Endothelial cell of umbilical vein (primary cell): ENCODE results near the gene TOM1L2. TPM values are rescaled to one million over a fixed set of nuclear protein-coding genes. Genes with fewer than 3 reads are reported as not detected.

Experiments used
- BruUV-seq: library from RNA; stranded (reverse); fragments of 400-500 nt; replicated peaks from 2 replicates; lab custom pipeline; 2021; lab: Mats Ljungman, UMichigan
- CTCF ChIA-PET: fragments of 300-600, 350-600 bp; sonication (Branson Sonifier 250); formaldehyde crosslinking; loops from one replicate; lab custom pipeline; 2021; ENCODE audit warnings: antibody characterized with exemption, inconsistent platforms; lab: Charles Lee
- POLR2A ChIA-PET: fragments of 300-600, 350-600 bp; sonication (Branson Sonifier 250); formaldehyde crosslinking; loops from one replicate; lab custom pipeline; 2021; ENCODE audit warnings: antibody characterized with exemption, inconsistent platforms; lab: Charles Lee
- DNase-seq: peaks from one replicate; pipeline ENCODE4 v3.0.0-alpha.2; 2011; ENCODE audit warnings: low read depth, low spot score
- FAIRE-seq: peaks from 2 replicates; lab custom pipeline; 2011; peaks lifted over from hg19 to GRCh38; lab: Jason Lieb, UNC
- H2AFZ ChIP-seq: 2 replicates; pipeline ENCODE4 v1.6.0; 2012; ENCODE audit warnings: low read depth, low read length, control low read depth, inconsistent platforms
- H3K27ac ChIP-seq: 2 replicates; pipeline ENCODE4 v1.5.1; 2011; ENCODE audit warnings: low read depth, mild to moderate bottlenecking, control low read depth, low read length, moderate library complexity; ENCODE audit not compliant: insufficient read depth
- H3K27me3 ChIP-seq, 2 experiments: 2 replicates each; pipeline versions ENCODE4 v1.6.0 to v1.6.1; 2011; ENCODE audit warnings: low read length in 2 of 2, mixed read lengths in 1 of 2; ENCODE audit not compliant: control insufficient read depth in 2 of 2, insufficient read depth in 2 of 2
- H3K36me3 ChIP-seq, 2 experiments: 2 replicates in 1 of 2; 3 replicates in 1 of 2; pipeline ENCODE4 v1.5.1; 2011; ENCODE audit warnings: low read length in 2 of 2, mild to moderate bottlenecking in 1 of 2, moderate library complexity in 1 of 2; ENCODE audit not compliant: control insufficient read depth in 2 of 2, insufficient read depth in 2 of 2; ENCODE audit errors: extremely low read depth in 1 of 2
- H3K4me1 ChIP-seq: 3 replicates; pipeline ENCODE4 v1.5.1; 2011; ENCODE audit warnings: mild to moderate bottlenecking, low read length; ENCODE audit not compliant: control insufficient read depth, insufficient read depth; ENCODE audit errors: extremely low read depth
- H3K4me2 ChIP-seq: 2 replicates; pipeline ENCODE4 v1.6.1; 2011; ENCODE audit warnings: low read length, control low read depth, mixed read lengths; ENCODE audit not compliant: insufficient read depth
- H3K4me3 ChIP-seq, 3 experiments: fragments of 200-600 bp in 1 of 3; sonication (generic), shearing (Covaris generic) in 1 of 3; replicated peaks in 1 of 3; 2 replicates each; pipeline ENCODE4 v1.5.1; 2011 to 2016; ENCODE audit warnings: control low read depth in 3 of 3, low read length in 3 of 3, mild to moderate bottlenecking in 2 of 3, inconsistent platforms in 1 of 3, low read depth in 1 of 3, moderate library complexity in 1 of 3; ENCODE audit not compliant: insufficient read depth in 1 of 3
- H3K79me2 ChIP-seq: 2 replicates; pipeline ENCODE4 v1.6.0; 2012; ENCODE audit warnings: low read length, inconsistent platforms; ENCODE audit not compliant: control insufficient read depth, insufficient read depth
- H3K9ac ChIP-seq: replicated peaks from 2 replicates; pipeline ENCODE3; 2011; ENCODE audit warnings: low read length, control low read depth; ENCODE audit not compliant: insufficient read depth; ENCODE audit errors: extremely low read depth
- H3K9me1 ChIP-seq: replicated peaks from 3 replicates; pipeline ENCODE4 v1.6.0; 2011; ENCODE audit warnings: mild to moderate bottlenecking, low read length; ENCODE audit not compliant: control insufficient read depth, insufficient read depth; ENCODE audit errors: extremely low read depth
- H3K9me3 ChIP-seq: replicated peaks from 2 replicates; pipeline ENCODE4 v1.5.1; 2012; ENCODE audit warnings: low read length, inconsistent platforms; ENCODE audit not compliant: control insufficient read depth, insufficient read depth
- H4K20me1 ChIP-seq: replicated peaks from 2 replicates; pipeline ENCODE3; 2011; ENCODE audit warnings: mild to moderate bottlenecking, low read length; ENCODE audit not compliant: control insufficient read depth, insufficient read depth; ENCODE audit errors: extremely low read depth
- EZH2 ChIP-seq: IDR thresholded peaks from 2 replicates; pipeline ENCODE4 v1.6.1; 2012; ENCODE audit warnings: borderline replicate concordance, low read depth, mild to moderate bottlenecking, moderate library complexity, low read length, inconsistent platforms; ENCODE audit not compliant: severe bottlenecking
- FOS ChIP-seq: IDR thresholded peaks from 2 replicates; pipeline ENCODE4 v1.6.1; 2011; ENCODE audit warnings: mild to moderate bottlenecking, low read length, moderate library complexity, borderline replicate concordance; ENCODE audit not compliant: insufficient read depth
- GATA2 ChIP-seq: IDR thresholded peaks from 2 replicates; pipeline ENCODE4 v1.7.0; 2011; ENCODE audit warnings: low read depth, mild to moderate bottlenecking, moderate library complexity, mixed read lengths, low read length; ENCODE audit not compliant: insufficient read length, insufficient read depth
- JUN ChIP-seq: IDR thresholded peaks from 2 replicates; pipeline ENCODE4 v1.6.1; 2011; ENCODE audit warnings: borderline replicate concordance, low read depth; ENCODE audit not compliant: insufficient read length, insufficient read depth
- MYC ChIP-seq: IDR thresholded peaks from one replicate; pipeline ENCODE4 v1.6.1; 2011; ENCODE audit warnings: mild to moderate bottlenecking, low read depth, low read length
- POLR2A ChIP-seq: IDR thresholded peaks from 2 replicates; pipeline ENCODE4 v1.6.1; 2012; ENCODE audit warnings: low read depth, mild to moderate bottlenecking, control low read depth, low read length
- POLR2AphosphoS5 ChIP-seq: IDR thresholded peaks from 2 replicates; pipeline ENCODE4 v1.6.1; 2012; ENCODE audit warnings: low read depth, mild to moderate bottlenecking, control low read depth, low read length, moderate library complexity; ENCODE audit not compliant: insufficient read depth
- dilution Hi-C: fragments of 300-500 bp; cut with MboI; formaldehyde crosslinking; loops from one replicate; pipeline ENCODE4 v1.15.0; 2019; ENCODE audit warnings: low sequenced_read_pairs; ENCODE audit not compliant: extremely low pct_ligation_motif_present
- intact Hi-C: fragments of 100-400 bp; cut with micrococcal nuclease; formaldehyde crosslinking; loops from one replicate; pipeline ENCODE4 v1.10.0; 2022
- polyA plus RNA-seq, 4 experiments: library from polyadenylated mRNA; depleted of rRNA in 3 of 4; stranded (reverse) in 3 of 4; unstranded in 1 of 4; fragments of >200 nt; gene quantifications; 2 replicates each; pipeline versions ENCODE4 v1.2.1 to v1.2.3, GENCODE V29; 2011 to 2012; ENCODE audit warnings: missing spikeins in 1 of 4
- total RNA-seq: library from RNA; stranded (reverse); gene quantifications from 2 replicates; pipeline ENCODE4 v1.2.3, GENCODE V29; 2021
- TF ChIP-seq, protein P1 (sequence below), 2 donors: IDR thresholded peaks; 1 replicate in 1 of 2; 2 replicates in 1 of 2; pipeline ENCODE4 v1.5.1; 2011; ENCODE audit warnings: low read length in 2 of 2, mild to moderate bottlenecking in 2 of 2, moderate library complexity in 2 of 2, control low read depth in 1 of 2, inconsistent platforms in 1 of 2, low read depth in 1 of 2; ENCODE audit not compliant: insufficient read depth in 1 of 2; ENCODE audit errors: extremely low read depth in 1 of 2
- TF ChIP-seq, protein P2 (sequence below): IDR thresholded peaks from 2 replicates; pipeline ENCODE4 v1.6.1; 2011; ENCODE audit not compliant: insufficient read depth, insufficient read length

TOM1L2 gene
- total and polyA plus RNA-seq, 2 donors (not counting 3 experiments of a cell fraction or from before 2014, with no cell fraction given): 31.7 to 37.6 TPM

DNA sequence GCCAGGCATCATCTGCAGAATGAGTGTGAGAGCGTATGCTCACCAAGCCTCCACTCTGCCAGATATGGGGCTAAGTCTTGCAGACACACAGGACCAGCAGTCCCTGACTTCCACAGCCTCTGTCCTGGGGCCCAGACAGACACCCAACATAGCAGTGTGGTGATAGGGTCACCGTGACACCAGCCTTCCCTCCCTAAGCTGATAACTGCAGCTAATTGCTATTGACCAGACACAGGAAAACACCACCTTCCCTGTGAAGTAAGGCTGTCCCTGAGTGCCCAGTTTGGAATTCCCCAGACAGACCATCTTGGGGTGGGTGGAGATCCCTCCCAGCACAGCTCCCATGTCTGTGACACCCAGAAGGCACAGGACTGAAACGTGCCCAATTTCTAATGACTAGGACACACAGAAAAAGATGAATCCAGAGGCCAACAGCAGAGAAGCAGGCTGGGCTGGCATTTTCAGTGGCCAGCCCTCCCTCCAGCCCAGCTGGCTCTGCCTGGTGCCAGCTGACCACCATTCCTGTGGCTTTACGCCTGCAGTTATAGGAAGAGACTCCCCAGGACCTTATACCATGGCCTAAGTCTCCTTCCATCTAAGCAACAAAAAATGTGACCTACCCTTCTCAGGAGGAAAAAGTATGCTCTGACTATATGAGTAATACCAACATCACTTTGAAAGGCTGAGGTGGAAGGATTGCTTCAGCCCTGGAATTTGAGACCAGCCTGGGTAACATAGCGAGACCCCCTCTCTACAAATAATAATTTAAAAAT, 36.5 kb upstream of the TOM1L2 start:
- H3K27ac ChIP-seq: no peak overlapping the region
- H3K9me1 ChIP-seq: no peaks in the 10 kb centered on the region
- no peaks in the 10 kb centered on the region for H3K4me1 ChIP-seq
- H3K36me3 ChIP-seq: no peaks in the 10 kb centered on the region
- no peak for DNase-seq
- BruUV-seq: no TSS peak
- no peak for FAIRE-seq
- H4K20me1 ChIP-seq: no peaks in the 10 kb centered on the region
- H3K4me3 ChIP-seq: no peak overlapping the region
- no peaks in the 10 kb centered on the region for H3K27me3 ChIP-seq
- no peaks in the 10 kb centered on the region for H3K79me2 ChIP-seq
- dilution Hi-C loops (no loop called here), intact Hi-C loops (no loop called here)
- ChIA-PET CTCF (interaction anchor here (0.7 to 1.6 kb wide), 2 partner anchors 23 to 25 kb away, joined by 3 read pairs; no protein-coding TSS in a partner anchor), POLR2A (no interaction called here)
- H3K9me3 ChIP-seq: no peaks in the 10 kb centered on the region
- H2AFZ ChIP-seq: no peak overlapping the region
- TF ChIP-seq JUN (no peak), POLR2A (no peak), FOS (no peak), EZH2 (no peak), POLR2AphosphoS5 (no peak), MYC (no peak), GATA2 (no peak)
- TF ChIP-seq, protein P1, sequence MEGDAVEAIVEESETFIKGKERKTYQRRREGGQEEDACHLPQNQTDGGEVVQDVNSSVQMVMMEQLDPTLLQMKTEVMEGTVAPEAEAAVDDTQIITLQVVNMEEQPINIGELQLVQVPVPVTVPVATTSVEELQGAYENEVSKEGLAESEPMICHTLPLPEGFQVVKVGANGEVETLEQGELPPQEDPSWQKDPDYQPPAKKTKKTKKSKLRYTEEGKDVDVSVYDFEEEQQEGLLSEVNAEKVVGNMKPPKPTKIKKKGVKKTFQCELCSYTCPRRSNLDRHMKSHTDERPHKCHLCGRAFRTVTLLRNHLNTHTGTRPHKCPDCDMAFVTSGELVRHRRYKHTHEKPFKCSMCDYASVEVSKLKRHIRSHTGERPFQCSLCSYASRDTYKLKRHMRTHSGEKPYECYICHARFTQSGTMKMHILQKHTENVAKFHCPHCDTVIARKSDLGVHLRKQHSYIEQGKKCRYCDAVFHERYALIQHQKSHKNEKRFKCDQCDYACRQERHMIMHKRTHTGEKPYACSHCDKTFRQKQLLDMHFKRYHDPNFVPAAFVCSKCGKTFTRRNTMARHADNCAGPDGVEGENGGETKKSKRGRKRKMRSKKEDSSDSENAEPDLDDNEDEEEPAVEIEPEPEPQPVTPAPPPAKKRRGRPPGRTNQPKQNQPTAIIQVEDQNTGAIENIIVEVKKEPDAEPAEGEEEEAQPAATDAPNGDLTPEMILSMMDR (IDR thresholded peaks at IDR 0.05; ENCODE audit: extremely low read depth in 1 of 2, insufficient read depth in 1 of 2, low read depth in 1 of 2, low read length in 2 of 2): no peak
- TF ChIP-seq, protein P2, sequence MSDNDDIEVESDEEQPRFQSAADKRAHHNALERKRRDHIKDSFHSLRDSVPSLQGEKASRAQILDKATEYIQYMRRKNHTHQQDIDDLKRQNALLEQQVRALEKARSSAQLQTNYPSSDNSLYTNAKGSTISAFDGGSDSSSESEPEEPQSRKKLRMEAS: no peak
- H3K9ac ChIP-seq: no peak overlapping the region
- no peak overlapping the region for H3K4me2 ChIP-seq
